ENCODE data around the gene HTRA3. TPM values are rescaled to one million over a fixed set of nuclear protein-coding genes. Genes with fewer than 3 reads are reported as not detected.
A peak's percentile ranks its signal among the peaks of the same experiment; 100 is the strongest.

HTRA3 gene
- total RNA-seq, 1 donor from 2014 or later = 0.16 TPM

GRCh38 chr4:8266508-8266907 is 3.0 kb upstream of the HTRA3 start:
- TF ChIP-seq, protein P1, sequence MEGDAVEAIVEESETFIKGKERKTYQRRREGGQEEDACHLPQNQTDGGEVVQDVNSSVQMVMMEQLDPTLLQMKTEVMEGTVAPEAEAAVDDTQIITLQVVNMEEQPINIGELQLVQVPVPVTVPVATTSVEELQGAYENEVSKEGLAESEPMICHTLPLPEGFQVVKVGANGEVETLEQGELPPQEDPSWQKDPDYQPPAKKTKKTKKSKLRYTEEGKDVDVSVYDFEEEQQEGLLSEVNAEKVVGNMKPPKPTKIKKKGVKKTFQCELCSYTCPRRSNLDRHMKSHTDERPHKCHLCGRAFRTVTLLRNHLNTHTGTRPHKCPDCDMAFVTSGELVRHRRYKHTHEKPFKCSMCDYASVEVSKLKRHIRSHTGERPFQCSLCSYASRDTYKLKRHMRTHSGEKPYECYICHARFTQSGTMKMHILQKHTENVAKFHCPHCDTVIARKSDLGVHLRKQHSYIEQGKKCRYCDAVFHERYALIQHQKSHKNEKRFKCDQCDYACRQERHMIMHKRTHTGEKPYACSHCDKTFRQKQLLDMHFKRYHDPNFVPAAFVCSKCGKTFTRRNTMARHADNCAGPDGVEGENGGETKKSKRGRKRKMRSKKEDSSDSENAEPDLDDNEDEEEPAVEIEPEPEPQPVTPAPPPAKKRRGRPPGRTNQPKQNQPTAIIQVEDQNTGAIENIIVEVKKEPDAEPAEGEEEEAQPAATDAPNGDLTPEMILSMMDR (IDR thresholded peaks at IDR 0.05) = no peak
- Mint-ChIP-seq H3K27me3 (ENCODE audit: unreplicated experiment) (peaks cover 14% of the 10 kb centered on the region), H3K9me3 (ENCODE audit: unreplicated experiment) (no peaks in the 10 kb centered on the region), H3K36me3 (ENCODE audit: unreplicated experiment) (no peaks in the 10 kb centered on the region), H3K4me3 (ENCODE audit: unreplicated experiment) (no peak overlapping the region), H3K4me1 (ENCODE audit: unreplicated experiment) (peaks cover 7% of the 10 kb centered on the region), H3K27ac (ENCODE audit: unreplicated experiment) (no peak overlapping the region)
- no peak for DNase-seq (ENCODE audit: extremely low spot score, unreplicated experiment)

DNA sequence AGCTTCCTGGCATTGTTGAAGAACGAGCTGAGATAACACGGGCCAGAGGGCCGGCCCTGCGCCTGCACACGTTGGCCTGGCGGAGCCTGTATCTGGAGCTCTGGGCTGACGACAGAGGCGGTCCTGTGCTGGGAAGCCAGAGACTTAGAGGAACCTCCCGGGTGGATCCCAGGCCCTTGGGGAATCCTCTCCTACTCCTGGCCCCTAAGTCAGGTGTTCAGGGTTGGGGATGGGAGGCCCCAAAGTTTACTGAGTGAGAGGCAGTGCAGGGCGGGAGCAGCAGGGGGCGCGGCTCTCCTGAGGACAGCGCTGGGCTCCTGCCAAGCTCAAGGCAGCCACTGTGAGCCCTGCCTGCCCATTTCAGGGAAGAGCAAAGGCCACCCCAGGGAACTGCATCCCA is 2.5 kb upstream of the HTRA3 start:
- TF ChIP-seq, protein P1 (IDR thresholded peaks at IDR 0.05) = peak; percentile 29
- Mint-ChIP-seq H3K4me3 (ENCODE audit: unreplicated experiment) (no peak overlapping the region), H3K9me3 (ENCODE audit: unreplicated experiment) (no peaks in the 10 kb centered on the region), H3K36me3 (ENCODE audit: unreplicated experiment) (no peaks in the 10 kb centered on the region), H3K27me3 (ENCODE audit: unreplicated experiment) (peaks cover 14% of the 10 kb centered on the region), H3K27ac (ENCODE audit: unreplicated experiment) (no peak overlapping the region), H3K4me1 (ENCODE audit: unreplicated experiment) (peaks cover 3% of the 10 kb centered on the region)
- DNase-seq (ENCODE audit: extremely low spot score, unreplicated experiment) = no peak

GRCh38 chr4:8268211-8268610 is 1.3 kb upstream of the HTRA3 start:
- TF ChIP-seq, protein P1 (IDR thresholded peaks at IDR 0.05) = no peak
- peaks cover 14% of the 10 kb centered on the region for H3K27me3 Mint-ChIP-seq (ENCODE audit: unreplicated experiment)
- H3K4me3 Mint-ChIP-seq (ENCODE audit: unreplicated experiment) = no peak overlapping the region
- no peak overlapping the region for H3K27ac Mint-ChIP-seq (ENCODE audit: unreplicated experiment)
- H3K4me1 Mint-ChIP-seq (ENCODE audit: unreplicated experiment) = peaks cover 3% of the 10 kb centered on the region
- H3K9me3 Mint-ChIP-seq (ENCODE audit: unreplicated experiment) = no peaks in the 10 kb centered on the region
- DNase-seq (ENCODE audit: extremely low spot score, unreplicated experiment) = no peak
- no peaks in the 10 kb centered on the region for H3K36me3 Mint-ChIP-seq (ENCODE audit: unreplicated experiment)

GRCh38 chr4:8268901-8269534 is 536 bp upstream of the HTRA3 start:
- H3K36me3 Mint-ChIP-seq (ENCODE audit: unreplicated experiment) = no peaks in the 10 kb centered on the region
- peaks cover 3% of the 10 kb centered on the region for H3K4me1 Mint-ChIP-seq (ENCODE audit: unreplicated experiment)
- H3K27me3 Mint-ChIP-seq (ENCODE audit: unreplicated experiment) = peaks cover 14% of the 10 kb centered on the region
- H3K4me3 Mint-ChIP-seq (ENCODE audit: unreplicated experiment) = peak overlapping the region; percentile 26
- TF ChIP-seq, protein P1 (IDR thresholded peaks at IDR 0.05) = no peak
- no peaks in the 10 kb centered on the region for H3K9me3 Mint-ChIP-seq (ENCODE audit: unreplicated experiment)
- DNase-seq (ENCODE audit: extremely low spot score, unreplicated experiment) = no peak
- no peak overlapping the region for H3K27ac Mint-ChIP-seq (ENCODE audit: unreplicated experiment)

DNA sequence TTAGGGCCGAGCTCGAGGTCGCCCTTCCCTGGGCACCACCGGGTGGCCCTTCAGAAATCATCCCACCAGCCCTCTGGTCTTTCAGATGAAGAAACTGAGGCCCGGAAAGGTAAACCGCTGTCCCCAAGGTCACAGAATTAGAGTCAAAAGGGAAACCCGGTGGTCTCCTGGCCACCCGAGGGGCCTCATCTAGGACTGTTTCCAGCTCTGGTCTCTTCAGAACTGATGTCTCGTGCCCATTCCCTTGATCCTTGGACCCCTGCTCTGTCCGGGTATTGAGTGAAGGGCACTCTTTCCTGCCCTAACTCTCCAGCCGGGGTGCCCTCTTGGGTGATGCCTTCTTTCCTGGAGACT is 841 bp downstream of the HTRA3 start:
- no peaks in the 10 kb centered on the region for H3K36me3 Mint-ChIP-seq (ENCODE audit: unreplicated experiment)
- TF ChIP-seq, protein P1 (IDR thresholded peaks at IDR 0.05) = no peak
- H3K9me3 Mint-ChIP-seq (ENCODE audit: unreplicated experiment) = no peaks in the 10 kb centered on the region
- no peak overlapping the region for H3K27ac Mint-ChIP-seq (ENCODE audit: unreplicated experiment)
- no peak for DNase-seq (ENCODE audit: extremely low spot score, unreplicated experiment)
- H3K4me3 Mint-ChIP-seq (ENCODE audit: unreplicated experiment) = no peak overlapping the region
- H3K27me3 Mint-ChIP-seq (ENCODE audit: unreplicated experiment) = peaks cover 14% of the 10 kb centered on the region
- peaks cover 10% of the 10 kb centered on the region for H3K4me1 Mint-ChIP-seq (ENCODE audit: unreplicated experiment)
